NCI-H2029 (cell line): ENCODE data around the gene TCFL5.

Experiments
- DNase-seq: peaks from one replicate; lab custom pipeline; 2025; lab: John Stamatoyannopoulos, UW

Gene TCFL5

DNA sequence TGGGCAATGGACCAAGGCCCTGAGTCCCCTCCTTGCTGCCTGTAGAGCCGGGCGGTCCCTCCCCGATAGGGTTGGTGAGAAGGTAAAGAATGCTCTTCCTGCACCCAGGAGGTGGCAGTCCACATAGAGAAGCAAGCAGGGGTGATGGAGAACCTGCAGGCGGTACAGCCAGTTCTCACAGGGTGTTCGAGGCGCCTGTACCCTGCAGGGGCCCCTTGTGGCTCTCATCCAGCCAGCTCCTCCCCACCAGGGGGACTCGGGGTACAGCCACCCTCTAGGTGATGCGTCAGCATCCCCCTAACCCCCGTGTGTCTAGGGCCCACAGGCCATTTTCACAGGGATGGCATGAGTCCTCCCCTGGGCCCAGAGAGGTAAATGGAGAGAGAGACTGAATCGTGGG is 49.9 kb downstream of the TCFL5 start:
- DNase-seq = no peak

DNA sequence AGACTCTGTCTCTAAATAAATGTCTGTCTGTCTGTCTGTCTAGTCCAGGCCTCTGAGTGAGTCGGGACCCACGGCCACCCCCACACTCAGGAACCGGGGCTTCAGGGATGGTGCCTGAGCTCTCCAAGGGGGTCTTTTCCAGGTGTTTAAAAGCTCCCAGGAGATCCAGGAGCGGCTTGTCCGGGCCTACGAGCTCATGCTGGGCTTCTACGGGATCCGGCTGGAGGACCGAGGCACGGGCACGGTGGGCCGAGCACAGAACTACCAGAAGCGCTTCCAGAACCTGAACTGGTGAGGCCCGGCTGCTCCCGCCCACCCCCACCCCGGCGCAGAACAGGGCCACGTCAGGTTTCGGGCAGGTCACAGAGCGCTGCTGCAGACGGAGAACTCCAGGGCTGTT is 50.3 kb downstream of the TCFL5 start:
- no peak for DNase-seq

DNA sequence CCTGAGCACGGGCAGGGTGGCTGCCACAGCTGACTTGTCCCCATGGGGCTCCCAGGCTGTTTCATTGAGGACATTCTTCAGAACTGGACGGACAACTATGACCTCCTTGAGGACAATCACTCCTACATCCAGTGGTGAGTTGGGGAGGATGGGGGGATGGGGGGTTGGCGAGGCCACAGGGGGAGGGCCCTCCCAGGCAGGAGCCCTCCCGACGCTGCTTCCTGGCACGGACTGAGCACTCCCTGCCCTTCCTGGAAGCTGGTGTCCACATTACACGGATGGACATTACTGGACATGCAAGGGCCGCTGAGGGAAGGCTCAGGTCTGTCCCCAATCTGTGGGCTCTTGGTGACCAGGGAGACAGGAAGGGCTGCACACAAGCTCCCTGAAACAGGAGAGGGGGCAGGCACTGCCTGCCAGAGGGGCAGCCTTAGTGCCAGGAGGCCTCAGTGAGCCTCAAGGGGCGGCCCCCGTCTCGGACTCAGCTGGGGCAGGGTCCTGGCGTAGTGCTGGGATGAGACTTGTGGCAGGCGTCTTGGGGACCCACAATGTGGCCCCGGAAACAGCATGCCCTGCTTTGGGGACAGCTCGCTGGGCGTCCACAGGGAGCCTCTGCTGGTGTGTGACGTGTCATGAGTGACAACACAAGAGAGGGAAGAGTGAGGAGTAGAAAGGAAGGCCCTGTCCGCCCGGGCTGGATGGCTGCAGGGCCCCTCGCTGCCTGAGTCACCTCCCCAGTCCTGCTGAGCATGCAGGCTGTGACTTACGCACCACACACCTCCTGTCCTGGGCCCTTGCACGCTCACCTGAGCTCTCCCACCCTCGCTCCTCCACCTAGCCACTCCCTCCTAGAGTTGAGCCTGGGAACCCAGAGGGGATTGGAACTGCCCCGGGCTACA is 51.8 kb downstream of the TCFL5 start:
- DNase-seq = no peak

DNA sequence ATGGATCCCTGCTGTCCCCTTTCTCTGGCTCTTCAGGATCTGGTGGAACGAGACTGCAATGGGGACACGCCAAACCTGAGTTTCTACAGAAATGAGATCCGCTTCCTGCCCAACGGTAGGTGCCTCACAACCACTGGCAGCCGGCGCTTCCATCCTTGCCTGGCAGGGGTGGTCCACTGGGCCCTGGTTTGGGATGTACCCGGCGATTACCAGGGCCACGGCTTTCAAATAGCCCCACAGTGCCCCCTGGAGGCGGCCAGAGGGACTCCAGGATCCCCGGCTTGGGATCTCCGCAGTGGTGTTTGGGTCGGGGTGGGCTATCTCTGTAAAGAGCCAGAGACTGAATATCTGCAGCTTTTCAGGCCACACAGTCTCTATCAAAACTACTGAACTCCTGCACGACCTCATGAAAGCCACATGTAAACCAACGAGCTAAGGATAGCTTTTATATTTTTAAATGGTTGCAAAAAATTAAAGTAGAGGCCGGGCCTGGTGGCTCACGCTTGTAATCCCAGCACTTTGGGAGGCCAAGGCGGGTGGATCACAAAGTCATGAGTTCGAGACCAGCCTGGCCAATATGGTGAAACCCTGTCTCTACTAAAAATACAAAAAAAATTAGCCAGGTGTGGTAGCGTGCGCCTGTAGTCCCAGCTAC is 53.3 kb downstream of the TCFL5 start:
- peak; percentile 15 for DNase-seq

DNA sequence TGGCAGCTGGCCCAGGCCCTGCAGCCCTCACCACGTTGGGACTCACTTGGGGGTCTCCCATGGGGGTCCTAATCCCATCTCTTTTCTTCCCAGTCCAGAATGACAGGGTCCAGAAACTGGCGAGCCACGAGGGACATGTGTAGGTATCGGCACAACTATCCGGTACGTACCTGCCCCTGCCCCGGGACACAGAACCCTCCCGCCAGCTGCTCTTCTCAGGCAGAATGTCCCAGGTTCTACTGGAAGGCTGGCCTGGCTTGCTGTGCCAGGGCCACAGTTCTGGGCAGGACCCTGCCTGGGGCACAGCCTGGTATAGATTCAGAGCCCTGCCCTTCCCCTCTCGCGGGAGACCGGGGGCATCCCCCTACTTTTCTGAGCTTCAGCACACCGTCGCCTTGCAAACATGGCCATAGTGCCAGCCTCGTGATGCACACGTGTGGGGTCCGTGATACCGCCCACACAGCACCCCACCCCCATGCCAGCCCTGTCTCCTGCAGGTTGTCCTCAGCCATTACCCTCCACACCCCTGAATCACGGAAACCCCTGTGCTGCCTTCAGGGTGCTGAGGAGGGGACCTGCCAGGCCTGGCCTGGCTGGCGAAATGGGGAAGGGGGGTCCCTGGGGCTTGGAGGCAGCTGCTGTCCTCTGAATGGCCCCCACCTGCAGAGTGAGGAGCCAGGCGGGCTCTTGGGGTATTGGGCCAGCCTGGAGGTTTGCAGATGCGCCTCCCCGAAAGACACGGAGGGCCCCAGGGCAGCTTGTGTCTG is 54.0 kb downstream of the TCFL5 start:
- no peak for DNase-seq

DNA sequence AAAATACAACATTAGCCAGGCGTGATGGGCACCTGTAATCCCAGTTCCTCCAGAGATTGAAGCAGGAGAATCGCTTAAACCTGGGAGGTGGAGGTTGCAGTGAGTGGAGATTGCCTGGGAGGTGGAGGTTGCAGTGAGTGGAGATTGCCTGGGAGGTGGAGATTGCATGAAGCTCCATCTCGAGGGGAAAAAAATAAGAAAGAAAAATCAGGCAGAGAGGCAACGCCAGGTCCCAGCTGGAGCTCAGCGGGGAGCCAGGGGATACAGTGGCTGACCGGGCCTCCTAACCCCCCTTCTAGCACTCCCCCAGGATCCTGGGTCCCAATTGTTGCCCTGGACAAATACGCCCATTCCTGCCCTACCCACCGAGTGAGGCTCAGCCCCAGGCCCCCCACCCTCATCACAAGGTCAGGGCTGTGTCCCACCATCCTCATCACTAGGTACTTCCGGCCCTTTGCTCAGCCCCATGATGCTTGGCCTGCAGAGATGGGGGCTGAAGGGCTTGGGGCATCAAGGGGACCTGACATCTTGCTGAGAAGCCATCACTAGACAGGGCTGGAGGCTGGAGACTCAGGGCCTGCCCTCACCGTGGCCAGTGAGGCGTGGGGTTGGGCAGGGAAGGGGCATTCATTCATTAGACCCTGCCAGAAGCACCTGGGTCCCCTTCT is 55.1 kb downstream of the TCFL5 start:
- no peak for DNase-seq

DNA sequence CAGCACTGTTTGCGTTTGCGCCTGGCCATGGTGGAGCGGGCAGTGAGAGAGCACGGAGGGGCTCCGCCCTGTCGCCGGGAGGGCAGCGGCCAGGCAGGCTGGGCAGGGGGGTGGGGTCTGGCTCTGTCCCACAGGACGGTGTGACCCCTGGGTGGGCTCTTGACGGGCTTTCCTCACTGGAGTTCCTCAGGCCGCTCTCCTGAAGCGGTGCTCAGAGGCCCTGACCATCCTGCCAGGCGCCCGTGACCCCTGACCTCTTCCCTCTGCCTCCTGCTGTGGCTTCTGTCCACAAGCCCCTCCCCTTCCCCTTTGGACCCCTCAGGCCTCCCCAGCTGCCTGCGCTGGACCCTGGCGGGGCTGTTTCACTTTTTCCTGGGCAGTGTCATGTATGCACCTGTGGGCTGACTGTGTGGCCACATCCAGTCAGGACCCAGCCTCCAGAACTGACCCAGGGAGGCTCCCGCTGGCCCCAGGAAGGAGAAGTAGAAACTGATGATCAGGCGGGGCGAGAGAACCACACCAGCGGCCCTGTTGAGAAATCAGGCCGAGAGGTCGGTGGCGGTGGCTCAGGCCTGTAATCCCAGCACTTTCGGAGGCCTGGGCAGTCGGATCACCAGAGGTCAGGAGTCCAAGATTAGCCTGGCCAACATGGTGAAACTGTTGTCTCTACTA is 55.8 kb downstream of the TCFL5 start:
- no peak for DNase-seq

DNA sequence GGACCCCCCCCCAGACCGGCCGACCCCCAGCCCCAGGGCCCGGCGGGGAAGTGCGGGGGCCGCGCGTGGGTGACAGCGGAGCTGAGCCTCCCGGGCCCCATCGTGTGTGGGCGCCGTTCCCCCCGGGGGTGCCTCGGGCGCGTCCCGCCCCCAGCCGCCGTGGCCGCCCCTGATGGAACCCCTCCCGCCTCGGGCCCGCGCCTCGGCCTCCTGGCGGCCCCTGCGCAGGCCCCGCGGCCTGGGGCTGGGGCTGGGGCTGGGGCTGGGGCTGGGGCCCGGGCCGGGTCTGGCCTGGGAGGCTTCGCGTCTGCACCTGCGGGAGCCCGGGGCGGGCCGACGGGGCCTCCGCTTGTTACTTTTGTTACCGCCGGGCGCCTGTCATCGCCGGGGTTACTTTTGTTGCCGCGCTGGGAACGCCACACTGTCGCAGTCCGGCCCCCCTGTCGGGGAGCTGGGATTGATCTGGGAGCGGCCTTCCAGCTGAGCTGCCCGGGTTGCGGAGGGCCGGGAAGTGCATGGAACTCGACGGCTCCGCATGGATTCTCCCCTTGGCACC is 56.4 kb downstream of the TCFL5 start:
- no peak for DNase-seq

DNA sequence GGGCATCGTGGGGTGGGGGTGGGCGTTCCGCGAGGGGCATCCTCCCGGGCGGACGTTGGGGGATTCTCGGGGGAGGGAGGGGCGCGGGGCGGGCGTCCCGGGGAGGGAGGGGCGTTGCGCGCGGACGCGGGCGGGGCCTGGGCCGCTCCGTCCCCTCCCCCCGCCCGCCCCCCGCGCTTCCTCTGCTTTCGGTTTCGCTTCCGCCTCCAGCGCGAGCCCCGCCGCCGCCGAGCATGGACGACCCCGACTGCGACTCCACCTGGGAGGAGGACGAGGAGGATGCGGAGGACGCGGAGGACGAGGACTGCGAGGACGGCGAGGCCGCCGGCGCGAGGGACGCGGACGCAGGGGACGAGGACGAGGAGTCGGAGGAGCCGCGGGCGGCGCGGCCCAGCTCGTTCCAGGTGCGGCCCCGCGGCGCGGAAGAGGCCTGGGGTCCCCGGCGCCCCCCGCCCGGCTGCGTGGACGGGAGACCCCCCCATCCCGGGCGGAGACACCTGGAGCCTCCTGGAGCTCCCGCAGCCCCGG is 56.9 kb downstream of the TCFL5 start, which contains the start of gene OGFR:
OGFR (plus strand) TSS at position 209 of the 528 bp plus-strand sequence; CDS start at position 234, 25 bp downstream.
- peak; percentile 41 for DNase-seq

DNA sequence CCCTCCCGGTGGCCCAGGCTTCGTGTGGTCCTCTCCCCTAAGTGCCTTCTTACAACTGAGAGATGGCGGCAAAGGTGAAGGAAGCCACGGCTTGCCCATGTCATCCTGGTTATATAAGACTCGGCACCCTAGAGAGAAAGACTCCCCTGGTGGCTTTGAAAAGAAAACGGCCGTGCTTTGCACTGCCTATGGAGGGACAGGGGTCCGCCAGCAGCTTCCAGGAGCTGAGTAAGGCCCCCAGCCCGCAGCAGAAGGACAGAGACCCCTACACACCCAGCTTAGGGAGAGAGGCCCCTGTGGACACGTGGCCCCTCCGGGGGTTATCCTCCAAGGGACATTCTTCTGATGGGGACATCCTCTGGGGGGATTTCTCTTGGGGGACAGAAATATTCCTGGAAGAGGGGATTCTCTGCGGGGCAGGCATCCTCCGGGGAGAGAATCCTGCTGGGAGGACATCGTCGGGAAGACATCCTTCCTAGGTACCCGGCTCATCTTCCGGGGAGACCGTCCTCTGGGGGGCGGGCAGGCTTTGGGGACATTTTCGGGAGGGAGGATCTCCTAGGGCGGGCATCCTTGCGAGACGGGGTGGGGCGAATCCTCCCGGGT is 57.5 kb downstream of the TCFL5 start:
- DNase-seq = no peak

DNA sequence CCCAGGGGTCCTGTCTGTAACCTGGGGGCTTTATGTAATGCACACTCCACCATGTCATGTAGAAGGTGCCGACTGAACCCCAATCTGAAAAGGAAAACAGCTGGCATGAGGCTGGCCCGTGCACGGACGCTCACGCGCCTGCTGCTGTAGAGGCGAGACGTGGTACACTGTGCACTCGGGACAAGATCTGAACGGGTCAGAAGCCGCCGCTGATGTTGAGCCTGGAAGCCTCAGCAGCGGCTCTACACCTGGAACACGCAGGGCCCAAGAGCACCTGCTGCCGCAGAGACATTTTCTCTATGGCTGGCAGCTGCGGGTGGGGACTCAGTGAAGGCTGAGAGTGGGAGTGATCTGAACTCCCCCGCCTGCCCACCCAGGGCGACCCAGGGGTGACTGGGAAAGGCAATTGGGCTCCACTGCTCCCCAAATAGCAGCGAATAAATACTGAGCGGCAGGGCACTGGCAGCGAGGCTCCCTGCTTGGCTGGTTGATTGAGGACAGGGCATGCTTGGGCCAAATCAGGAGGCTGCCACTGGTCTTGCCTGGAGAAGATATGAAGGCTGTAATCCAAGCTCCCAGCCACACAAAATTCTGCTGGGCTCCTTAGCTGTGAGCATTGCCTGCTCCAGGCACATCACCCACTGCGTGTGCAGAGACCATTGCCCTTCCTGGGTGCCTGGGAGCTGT is 59.5 kb downstream of the TCFL5 start:
- no peak for DNase-seq

DNA sequence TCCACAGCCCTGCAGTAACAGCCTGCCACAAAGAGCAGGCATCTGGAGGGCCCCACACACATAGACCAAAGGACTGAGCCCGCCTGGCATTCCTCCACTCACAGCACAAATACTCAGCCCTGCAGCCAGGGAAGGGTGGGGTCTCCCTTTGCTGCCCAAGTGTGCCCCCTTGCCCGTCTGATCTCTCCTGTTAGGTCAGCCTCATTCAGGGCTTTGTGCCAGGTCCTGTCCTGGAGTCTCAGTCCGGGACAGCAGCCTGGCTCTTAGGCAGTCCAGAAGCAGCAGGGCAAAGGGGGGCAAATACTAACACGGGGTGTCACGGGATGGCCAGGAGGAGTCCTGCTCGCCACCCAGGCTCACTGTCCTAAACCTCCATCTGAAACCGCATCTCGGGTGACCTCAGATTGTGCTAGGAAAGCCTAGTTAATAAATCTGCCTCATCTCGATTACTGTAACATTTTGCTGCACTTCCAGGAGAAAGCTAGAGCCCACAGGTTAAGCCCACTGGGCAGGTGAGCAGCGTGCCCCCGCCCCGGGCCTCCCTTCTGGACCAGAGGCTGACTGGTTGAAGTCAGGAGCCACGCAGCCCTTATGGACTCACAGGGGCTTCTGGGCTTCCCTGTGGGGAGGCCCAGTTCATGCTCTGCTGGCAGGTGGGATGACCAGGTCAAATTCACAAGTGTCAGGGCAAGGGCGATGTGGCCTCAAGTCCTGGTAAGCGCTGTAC is 60.2 kb downstream of the TCFL5 start:
- no peak for DNase-seq

DNA sequence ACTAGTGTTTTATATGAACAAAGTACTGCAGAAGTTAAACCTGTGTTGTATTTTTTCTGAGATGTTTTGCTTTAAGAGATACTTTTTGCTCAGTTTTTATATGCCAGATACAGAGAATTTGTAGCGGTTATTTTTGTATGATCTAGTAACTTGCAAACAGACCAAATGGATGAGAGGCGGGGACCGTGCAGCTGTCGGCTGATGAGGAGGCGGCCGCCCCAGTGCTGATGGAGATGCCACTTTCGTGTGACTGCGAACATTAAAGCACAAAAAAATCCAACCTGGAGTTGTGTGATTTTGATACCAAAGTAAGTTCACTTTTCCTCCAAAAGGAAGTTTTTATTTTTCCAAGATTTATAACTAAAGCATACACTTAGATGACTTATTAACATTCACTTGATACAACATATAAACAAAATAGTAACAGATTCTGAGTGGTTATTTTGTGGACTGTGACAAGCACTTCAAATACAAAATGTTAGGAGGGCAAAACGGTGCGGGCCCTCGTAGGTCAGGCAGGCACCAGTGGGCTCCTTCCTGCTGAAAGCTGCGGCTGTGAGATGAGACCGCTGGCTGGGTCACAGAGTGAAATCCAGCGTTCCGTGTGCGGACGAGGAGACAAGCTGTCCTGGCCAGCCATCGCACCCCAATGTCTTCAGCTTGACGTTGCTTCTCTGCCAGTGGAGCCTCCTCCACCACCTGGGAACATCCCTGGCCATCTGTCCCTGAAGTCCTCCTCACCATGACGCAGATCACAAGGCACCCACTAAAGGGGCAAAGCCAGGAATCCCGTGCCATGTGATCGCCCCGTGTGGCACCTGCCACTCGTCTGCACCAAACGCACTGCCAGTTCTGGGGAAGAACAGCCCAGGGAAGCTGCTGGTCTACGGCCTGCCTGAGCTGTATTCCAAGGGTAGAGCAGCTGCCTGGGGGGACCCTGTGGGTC is 61.0 kb downstream of the TCFL5 start:
- DNase-seq = no peak

DNA sequence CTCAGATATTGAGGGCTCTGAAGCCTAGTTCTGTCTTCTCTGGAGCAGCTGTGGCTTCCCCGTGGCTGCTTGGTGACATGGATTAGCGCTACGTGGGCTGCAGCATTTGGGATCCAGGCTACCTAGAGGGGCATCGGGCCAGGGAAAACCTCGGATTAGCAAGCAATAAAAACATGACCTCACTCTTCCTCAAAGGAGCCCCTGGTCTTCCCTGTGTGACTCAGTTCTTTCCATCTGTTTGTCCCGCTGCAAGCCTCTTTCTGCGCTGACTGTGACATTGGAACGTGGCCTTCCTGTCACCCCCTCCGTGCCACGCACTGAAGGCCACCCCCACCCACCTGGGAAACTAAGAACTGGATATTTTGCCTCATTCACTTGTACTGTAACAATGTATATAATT is 61.7 kb downstream of the TCFL5 start:
- DNase-seq = no peak

DNA sequence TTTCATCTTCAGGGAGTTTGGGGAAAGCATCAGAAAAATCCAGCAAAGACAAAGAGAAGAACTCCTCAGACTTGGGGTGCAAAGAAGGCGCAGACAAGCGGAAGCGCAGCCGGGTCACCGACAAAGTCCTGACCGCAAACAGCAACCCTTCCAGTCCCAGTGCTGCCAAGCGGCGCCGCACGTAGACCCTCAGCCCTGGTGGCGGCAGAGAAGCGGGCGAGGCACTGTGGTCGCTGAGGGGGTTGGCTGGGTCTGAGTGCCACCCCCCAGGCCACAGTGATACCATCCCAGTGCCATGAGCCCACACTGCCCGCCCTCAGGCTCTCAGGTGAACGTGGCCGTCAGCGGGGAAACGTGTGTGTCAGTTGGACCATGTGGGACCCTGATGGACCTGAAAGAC is 62.2 kb downstream of the TCFL5 start:
- no peak for DNase-seq

DNA sequence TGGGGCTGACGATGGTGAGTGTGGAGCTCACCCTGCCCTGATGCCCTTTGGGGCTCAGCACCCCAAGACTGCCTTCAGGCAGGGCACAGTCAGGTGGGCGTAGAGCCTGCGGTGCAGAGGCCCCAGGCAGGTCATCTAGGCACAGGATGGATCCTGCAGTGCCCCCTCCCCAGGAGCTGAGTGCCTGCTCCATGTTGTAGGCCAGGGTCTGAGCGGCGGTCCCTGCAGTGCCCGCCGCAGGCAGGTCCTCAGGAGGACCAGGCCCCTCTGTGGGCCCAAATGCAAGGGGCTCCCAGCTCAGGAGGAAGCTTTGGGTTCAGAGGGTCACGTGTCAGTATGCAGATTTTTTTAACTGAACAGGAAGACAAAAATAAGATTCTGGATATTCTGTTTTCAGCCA is 62.6 kb downstream of the TCFL5 start:
- DNase-seq = no peak

DNA sequence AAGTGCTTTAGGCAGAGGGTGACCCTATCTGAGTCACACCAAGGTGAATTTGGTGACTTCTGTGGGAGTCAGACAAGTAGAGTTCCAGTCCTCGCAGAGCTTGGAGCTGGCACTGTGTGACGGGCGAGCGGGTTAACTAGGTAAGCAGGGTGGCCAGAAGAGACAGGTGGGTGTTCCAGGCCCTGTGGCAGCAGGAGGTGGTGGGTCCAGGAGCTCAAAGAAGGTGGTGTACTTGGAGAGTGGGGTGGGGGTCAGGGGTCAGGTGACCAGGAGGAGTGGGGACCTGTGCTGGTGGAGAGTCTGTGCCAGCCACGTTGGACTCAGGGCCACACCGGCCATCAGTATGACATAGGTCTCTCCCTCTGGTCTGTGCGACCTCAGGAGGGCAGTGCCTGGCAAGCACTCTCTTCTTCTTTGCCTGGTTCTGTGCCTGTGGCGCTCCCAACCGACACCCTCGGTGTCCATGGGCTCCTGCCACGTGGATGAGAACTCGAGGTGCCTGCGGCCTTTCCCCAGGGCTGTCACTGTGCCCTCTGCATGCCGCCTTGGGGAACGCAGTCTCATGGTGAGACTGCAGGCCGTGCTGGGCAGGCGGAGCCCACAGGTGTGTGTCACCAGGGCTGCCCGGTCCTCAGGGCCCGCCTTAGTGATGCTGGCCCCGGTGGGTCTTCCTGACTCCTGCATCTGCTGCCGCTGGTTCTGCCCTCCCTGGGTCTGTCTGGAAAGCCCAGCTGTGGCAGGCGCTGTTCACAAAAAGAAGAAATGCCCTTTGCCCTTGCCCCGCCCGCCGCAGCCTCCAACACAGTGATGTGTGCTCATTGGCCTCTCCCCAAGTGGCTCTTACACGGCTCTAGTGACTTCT is 63.7 kb downstream of the TCFL5 start:
- no peak for DNase-seq
